NCI-H2227 treated with DMSO at 0.1 percent for 48 hours (cell line): ENCODE results near the gene LEMD1.
A peak's percentile ranks its signal among the peaks of the same experiment; 100 is the strongest.

ENCODE experiments used
- DNase-seq: peaks from one replicate; lab custom pipeline; 2025; lab: John Stamatoyannopoulos, UW

Gene LEMD1

DNA sequence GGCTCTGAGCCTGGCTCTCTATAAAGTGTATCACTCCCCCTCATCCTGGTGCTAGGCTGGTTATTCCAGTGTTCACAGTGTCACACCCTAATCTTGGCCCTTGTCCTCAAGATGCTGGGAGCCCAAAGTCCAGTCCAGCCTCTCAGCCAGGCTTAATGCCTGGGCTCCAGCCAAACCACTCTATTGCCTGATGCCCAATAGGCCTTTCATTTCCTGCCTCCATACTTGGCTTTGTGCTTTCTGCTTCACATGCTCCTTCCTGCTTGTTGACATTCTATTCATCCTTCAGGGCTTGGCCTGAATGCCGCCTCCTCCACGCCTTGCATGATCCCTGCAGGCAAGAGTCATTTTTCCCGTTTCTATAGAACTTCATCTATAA is 66.8 kb downstream of the LEMD1 start:
- no peak for DNase-seq

DNA sequence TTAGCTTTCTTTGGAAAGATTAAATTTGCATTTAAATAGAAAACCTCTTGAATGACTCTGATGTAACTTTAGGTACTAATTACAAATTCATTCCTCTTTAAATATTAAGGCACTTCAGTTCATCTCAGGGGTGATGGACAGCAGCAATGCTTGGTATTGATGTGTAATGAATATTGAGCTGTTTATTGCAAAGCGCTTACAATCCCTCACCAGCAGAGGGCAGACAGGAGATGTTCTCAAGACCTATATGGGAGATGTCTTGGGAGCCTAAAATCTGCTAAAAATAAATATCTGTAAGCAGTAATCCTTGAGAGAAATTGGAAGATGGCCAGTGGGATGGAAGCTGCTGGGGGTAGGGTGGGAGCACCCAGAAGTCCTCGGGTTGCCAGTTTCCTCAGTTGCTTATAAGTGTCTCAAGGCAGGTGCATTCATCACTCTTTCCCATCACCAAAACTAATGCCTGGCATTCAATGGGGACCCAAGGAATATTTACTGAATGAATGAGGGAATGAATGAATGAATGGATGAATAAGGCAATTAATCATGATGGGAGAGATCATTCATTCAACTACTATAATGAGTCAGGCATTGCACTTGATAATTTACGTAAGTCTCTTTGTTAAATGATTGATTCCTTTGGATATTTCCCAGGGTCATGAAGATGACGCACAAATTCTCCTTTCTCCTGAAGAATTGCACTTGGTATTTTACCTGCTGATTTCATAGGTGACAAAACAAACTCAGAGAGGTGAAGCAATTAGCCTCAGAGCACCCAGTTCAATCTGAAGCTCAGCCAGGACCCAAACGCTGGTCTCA is 67.4 kb downstream of the LEMD1 start:
- peak; percentile 57 for DNase-seq

DNA sequence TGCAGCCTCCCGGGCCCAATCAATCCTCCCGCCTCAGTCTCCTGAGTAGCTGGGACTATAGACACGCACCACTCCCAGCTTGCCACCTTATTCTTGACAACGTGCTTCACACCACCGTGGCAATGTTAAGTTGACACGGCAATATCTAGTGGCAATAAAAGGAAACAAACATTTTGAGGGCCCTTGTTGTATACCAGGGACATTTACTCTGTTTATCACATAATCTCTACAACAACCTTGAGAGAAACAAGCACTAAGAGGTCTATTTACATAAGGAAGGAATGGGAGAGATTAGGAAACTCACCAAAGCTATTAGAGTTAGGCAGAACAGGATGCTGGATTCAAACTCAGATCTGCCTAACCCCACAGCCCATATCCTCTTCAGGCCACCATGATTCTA is 68.2 kb downstream of the LEMD1 start:
- no peak for DNase-seq

DNA sequence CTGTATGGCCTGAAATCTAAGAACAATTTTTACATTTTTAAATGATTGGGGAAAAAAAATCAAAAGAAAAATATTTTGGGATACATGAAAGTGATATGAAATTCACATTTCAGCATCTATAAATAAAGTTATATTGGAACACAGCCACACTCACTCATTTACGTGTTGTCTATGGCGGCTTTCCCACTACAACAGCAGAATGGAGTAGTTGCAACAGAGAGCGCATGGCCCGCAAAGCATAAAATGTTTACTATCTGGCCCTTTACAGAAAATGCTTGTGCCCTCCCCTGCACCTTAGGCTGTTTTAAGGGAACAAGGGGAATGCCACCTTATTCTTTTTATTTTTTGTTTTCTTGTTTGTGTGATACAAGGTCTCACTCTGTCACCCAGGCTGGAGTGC is 68.7 kb downstream of the LEMD1 start:
- DNase-seq = no peak

DNA sequence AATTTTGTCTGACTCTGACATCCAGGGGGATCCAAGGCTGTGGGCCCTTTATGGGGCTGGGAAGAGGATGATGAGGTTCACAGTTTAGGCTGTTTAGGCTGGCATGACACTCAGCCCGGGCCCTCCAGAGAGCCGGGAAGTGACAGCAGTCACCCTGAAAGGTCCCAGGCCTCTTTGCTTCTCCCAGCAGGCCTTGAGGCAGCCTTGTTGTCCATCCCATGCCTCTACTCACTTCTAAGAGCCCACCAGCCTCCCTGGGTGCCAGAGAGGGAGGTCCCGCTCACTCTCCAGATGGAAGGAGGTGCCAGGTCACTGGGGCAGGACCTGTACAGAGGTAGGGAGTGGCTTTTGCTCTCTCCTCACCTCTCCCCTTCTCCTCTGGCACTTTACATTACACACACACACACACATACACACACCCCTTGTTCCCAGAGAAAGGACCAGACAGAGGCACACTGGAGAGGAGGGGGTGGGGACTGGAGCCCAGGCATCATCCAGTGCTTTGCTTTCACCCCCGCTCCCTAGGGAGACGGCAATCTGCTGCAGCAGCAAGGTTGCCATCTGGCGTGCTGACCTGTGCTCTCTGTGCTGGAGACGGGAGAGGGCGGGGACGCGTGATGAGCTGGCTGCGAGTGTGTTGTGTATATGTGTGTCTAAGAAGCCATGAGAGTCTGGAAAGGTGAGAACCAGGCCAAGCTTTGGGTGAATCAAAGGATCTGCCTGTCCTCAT is 69.7 kb downstream of the LEMD1 start:
- peak; percentile 87 for DNase-seq

DNA sequence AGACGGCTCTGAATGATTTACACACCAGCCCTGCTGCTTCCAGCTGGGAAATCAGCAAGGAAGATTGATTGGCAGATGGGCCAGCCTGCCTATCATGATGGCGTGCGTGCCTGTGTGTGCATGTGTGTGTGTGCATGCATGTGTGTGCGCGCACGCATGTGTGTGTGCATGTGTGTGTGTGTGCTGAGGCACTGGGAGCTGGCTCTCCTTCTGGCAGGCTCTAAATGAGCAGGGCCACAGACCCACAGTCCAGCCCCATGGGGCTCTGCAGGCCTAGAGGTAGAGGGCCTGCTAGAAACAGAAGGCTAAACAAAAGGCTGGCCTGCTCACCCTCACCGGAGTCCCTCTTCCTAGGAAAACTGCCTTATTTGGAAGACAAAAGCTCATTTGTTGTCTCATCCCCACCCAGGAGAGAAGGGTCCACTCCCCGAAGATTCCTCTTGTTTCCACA is 71.1 kb downstream of the LEMD1 start:
- peak; percentile 66 for DNase-seq

DNA sequence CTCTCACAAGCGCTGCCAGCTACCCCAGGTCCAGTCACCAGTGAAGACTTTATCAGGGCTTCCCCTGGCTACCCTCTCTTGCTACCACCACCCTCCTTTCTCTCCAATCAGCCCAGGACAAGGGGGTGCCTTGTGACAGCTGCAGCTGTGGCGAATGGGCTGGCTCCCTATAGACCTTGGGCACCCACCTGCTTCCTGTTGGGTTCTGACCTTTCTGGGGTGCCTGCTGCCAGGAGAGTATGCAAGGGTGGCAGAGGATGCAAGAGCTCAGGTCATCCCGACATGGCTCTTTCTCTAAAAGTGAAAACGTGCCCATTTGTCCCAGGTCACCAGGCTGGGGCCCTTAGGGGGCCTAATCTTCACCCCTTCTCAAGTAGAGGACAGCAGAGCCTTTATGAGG is 71.7 kb downstream of the LEMD1 start:
- no peak for DNase-seq

GRCh38 chr1:205348554-205349487 is 73.0 kb downstream of the LEMD1 start:
- DNase-seq = no peak

GRCh38 chr1:205346956-205347574 is 74.8 kb downstream of the LEMD1 start:
- DNase-seq = peak; percentile 62

DNA sequence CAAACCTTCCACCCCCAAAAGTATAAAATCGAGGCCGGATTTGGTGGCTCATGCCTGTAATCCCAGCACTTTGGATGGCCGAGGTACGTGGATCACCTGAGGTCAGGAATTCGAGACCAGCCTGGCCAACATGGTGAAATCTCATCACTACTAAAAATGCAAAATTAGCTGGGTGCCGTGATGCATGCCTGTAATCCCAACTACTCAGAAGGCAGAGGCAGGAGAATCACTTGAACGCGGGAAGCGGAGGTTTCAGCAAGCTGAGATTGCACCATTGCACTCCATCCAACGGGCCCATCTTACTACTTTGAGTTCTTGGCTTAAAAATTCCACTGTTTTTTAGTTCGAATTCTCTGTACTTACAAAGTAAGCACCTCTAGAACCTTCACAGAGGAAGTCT is 76.1 kb downstream of the LEMD1 start:
- DNase-seq = no peak

DNA sequence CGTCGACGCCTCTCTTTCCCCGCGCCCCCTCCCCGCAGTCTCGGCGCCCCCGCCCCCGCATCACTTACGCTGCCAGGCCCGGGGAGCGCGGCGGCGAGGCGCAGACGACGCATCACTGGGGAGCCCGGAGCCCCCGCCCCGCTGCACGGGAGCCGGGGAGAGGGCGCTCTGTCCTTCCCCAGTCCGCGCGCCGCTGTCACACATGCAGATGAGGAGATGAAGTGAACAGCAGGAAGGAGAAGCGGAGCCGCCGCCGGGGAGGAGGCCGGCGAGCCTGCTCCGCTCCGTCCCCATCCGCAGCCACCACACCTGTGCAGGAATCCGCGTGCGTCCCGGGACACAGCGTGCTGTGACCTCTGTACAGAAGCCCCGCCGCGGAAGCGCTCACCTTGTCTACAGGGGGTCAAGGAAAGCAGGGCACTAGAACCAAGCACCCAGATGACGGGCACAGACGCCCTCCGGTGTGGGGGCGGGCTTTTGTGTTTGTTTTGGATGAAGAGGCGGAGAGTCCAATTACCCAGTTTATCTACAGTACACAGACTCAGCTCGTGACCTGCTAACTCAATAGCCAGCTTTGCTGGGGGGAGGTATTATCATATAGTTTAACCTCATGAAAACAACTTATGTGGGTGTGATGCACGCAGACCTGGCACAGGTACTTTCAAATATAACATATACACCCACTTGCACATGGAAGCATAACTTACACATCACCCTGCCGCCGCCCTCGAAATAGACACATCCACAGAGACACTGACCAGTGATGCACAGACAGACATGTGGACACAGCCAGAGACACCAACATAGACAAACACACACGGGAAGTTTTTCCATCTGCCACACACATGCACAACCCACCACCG is 77.6 kb downstream of the LEMD1 start:
- peak; percentile 39 for DNase-seq

- peak; percentile 41 for DNase-seq
Measured at GRCh38 chr1:205343431-205344065, 78.3 kb downstream of the LEMD1 start.

DNA sequence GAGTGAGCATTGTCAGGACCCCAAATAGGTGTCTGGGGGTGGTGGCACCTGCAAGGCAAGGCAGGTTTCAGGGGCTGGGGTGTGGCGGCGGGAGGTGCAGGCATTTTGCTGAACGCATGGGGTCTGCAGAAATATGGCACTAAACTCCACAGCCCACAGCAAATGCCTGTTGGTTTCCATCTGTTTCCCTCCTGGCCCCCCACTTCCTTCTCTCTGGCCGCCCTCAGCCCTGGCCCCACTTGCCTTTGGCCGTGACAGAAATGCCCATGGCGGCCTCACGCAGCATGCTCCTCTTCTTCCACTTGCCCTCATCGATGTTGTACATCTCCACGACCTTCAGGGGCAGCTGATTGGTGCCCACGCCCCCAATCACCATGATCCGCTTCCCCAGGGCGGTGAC is 78.9 kb downstream of the LEMD1 start:
- DNase-seq = no peak

DNA sequence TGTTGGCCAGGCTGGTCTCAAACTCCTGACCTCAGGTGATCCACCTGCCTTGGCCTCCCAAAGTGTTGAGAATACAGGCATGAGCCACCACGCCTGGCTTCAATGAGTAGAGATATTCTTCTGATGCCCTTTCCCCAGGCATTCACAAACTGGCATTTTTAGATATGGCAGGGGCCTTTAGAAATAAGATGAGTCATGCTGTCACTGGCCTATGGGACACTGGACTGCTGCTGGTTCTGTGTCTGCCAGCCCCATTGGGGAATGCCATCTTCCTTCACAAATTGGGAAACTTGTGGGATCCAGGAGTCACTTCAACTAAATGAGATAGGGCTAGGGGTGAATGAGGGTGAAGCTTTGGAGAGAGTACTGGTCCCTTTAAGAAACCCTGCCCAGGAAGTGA is 81.2 kb downstream of the LEMD1 start:
- DNase-seq = no peak

DNA sequence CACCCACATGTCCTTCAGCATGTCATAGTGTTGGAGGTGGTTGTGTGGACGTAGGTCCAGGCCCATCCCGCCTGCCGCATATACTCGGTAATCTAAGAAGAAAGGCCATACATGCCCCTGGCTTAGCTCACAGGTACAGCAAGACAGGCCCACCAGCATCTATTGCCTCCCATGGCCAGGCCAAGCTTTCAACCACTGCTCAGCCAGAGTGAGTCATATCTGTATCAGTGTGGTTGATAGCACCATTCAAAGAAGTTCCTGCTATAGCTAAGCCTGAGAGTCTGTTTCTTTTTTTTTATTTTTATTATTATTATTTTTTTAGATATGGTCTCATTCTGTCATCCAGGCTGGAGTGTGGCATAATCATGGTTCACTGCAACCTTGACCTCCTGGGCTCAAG is 82.1 kb downstream of the LEMD1 start:
- no peak for DNase-seq

DNA sequence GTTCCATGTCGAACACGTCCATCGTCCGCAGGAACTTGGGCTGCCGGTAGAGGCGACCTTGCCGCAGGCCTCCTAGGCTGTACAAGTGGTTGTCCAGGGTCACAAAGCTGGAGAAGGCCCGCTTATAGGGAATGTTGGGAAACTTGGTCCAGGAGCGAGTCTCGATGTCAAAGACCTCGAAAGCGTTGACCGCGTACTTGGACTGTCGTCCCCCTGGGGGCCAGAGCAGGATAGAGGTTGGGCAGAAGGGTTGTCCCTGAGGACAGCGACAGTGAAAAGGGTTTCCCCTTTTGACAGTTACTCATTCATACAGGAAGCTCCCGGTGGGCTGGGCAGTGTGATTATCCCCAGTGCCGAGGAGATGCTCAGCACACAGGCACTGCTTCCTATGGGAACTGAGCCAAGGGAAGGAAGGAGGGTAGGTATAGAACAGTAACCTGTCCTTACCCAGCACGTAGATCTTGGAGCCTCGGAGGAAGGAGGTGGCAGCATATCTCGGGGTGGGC is 82.6 kb downstream of the LEMD1 start:
- DNase-seq = no peak

DNA sequence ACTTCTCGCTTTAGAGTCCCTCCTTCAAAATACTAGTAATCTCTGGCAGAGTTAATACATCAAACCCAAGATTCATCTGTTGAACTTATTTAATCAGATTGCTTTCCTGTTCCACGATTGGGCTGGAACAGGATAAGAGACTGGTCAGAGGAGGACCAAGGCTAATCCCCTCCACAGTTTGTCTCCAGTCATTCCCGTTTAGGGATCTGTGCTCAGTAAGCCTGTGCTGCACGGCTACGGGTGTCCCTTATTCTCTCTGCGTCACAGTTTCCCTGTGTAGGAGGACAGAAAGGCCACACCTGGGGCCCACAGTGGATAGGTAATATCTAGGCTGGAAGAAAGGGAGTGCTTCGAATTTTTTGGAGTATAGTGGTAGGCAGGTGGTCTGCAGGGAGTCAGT is 83.8 kb downstream of the LEMD1 start:
- DNase-seq = no peak

GRCh38 chr1:205337481-205337880 is 84.4 kb downstream of the LEMD1 start:
- DNase-seq = no peak

DNA sequence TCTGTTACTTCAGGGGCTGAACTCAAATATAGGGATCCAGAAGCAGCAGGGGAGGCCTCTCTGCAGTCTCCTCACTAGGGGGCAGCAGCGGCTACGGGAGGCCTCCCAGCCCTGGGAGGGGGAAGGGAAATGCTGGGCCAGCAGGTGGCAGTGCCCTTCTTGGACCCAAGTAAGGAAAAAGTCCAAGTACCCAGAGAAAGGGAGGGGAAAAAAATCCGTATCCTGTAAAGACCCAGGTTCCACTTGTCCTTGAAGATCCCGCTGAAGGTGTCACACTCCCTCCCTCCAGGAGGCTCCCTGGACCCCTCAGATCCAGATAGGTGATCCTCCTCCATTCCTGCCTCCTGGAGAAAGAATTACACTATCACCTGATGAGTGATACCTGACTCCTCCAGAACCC is 86.2 kb downstream of the LEMD1 start:
- peak; percentile 46 for DNase-seq
